ENCODE data around the gene DEF6. TPM values are rescaled to one million over a fixed set of nuclear protein-coding genes. Genes with fewer than 3 reads are reported as not detected.

The DEF6 gene
- total and polyA plus RNA-seq, 2 of the 13 experiments (the other 11 are each of a cell fraction or from before 2014, with no cell fraction given), result 5.2 to 10.0 TPM

DNA sequence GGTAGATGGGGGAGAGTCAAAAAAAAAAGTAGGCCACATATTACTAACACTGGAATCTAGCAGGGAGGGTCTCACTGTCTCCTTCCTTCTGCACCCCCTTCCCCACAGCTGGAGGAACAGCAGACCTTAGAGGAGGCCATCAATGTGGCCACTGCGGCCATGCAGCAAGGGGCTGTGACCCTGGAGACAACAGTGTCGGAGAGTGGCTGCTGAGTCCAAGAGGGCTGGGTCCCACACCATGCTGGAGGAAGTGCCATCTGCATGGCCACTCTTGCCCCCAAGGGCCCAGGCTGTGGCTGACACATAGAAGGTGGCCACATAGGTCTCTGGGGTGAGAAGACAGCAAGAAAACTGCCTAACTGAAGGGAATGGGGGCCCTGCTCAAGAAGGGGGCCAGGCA, 2.6 kb upstream of the DEF6 start:
- POLR2A ChIA-PET, result interaction anchor here (0.6 to 1.2 kb wide), 2 partner anchors 10 to 123 kb away, joined by 3 read pairs; no protein-coding TSS in a partner anchor
- Histone ChIP-seq H3K27me3 (ENCODE audit: control insufficient read depth in 1 of 2, insufficient read depth in 2 of 2, low read length in 2 of 2) (no peaks in the 10 kb centered on the region), H4K20me1 (ENCODE audit: insufficient read depth, low read length) (no peaks in the 10 kb centered on the region), H3K4me1 (ENCODE audit: insufficient read depth, low read length) (peaks cover 20% of the 10 kb centered on the region), H3K27ac (ENCODE audit: extremely low read length, insufficient read depth, low read length) (no peak overlapping the region), H3K4me2 (ENCODE audit: low read depth, low read length) (no peak overlapping the region), H3K9ac (ENCODE audit: insufficient read depth, low read depth, low read length) (no peak overlapping the region), H3K36me3 (replicated peaks in 1 of 2; ENCODE audit: control insufficient read depth in 1 of 2, insufficient read depth in 2 of 2, low read length in 2 of 2) (peaks cover 9 to 19% of the 10 kb centered on the region in 2 experiments; a peak in 4 of 5 replicates), H3K9me3 (ENCODE audit: low read length) (no peaks in the 10 kb centered on the region), H3K4me3 (replicated peaks in 1 of 3; ENCODE audit: insufficient read depth in 1 of 3, low read depth in 2 of 3, low read length in 3 of 3) (no peak overlapping the region), H3K79me2 (ENCODE audit: insufficient read depth, low read length) (no peaks in the 10 kb centered on the region), H2AFZ (ENCODE audit: low read length) (no peak overlapping the region)
- no peak for DNase-seq (ENCODE audit: low spot score)
- intact Hi-C loops (cut with micrococcal nuclease; ENCODE audit: unreplicated experiment) (loop anchor here (10.0 kb wide), 1 partner anchor 440 kb away; the partner anchor contains the start of gene ARMC12), in situ Hi-C loops (cut with HindIII; ENCODE audit: extremely low pct_ligation_motif_present, low pct_unique_long_range_greater_than_20kb) (loop anchor here (5.0 kb wide), 2 partner anchors 37 to 172 kb away; partner anchors contain the start of gene RPL10A)
- CTCF ChIA-PET (ENCODE audit: low intra/inter-chr PET ratio, low total read pairs), result interaction anchor here (1.1 to 2.6 kb wide), 5 partner anchors 32 to 173 kb away, joined by 3 to 18 read pairs (median 6); partner anchors contain the start of genes PPARD and RPL10A
- WGBS (ENCODE audit: low lambda C conversion rate), result 83% methylated on average over 2 of the region's 2 CpGs
- TF ChIP-seq ZBTB20 (CRISPR knock-in tag; IDR thresholded peaks at IDR 0.05; ENCODE audit: borderline replicate concordance, low read depth) (no peak), RCOR2 (CRISPR knock-in tag; IDR thresholded peaks at IDR 0.05) (no peak), SP1 (IDR thresholded peaks at IDR 0.05) (no peak), SP1 (CRISPR knock-in tag; IDR thresholded peaks at IDR 0.05) (no peak)
- TF ChIP-seq, protein P1, sequence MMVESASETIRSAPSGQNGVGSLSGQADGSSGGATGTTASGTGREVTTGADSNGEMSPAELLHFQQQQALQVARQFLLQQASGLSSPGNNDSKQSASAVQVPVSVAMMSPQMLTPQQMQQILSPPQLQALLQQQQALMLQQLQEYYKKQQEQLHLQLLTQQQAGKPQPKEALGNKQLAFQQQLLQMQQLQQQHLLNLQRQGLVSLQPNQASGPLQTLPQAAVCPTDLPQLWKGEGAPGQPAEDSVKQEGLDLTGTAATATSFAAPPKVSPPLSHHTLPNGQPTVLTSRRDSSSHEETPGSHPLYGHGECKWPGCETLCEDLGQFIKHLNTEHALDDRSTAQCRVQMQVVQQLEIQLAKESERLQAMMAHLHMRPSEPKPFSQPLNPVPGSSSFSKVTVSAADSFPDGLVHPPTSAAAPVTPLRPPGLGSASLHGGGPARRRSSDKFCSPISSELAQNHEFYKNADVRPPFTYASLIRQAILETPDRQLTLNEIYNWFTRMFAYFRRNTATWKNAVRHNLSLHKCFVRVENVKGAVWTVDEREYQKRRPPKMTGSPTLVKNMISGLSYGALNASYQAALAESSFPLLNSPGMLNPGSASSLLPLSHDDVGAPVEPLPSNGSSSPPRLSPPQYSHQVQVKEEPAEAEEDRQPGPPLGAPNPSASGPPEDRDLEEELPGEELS (CRISPR knock-in tag; IDR thresholded peaks at IDR 0.05), result no peak
- ATAC-seq, result no peak
- no TSS peak for BruUV-seq (replicated peaks)
- FAIRE-seq, result no peak

Measured in HepG2 (cell line).